ENCODE measurements around the gene CTSL.

The CTSL gene

DNA sequence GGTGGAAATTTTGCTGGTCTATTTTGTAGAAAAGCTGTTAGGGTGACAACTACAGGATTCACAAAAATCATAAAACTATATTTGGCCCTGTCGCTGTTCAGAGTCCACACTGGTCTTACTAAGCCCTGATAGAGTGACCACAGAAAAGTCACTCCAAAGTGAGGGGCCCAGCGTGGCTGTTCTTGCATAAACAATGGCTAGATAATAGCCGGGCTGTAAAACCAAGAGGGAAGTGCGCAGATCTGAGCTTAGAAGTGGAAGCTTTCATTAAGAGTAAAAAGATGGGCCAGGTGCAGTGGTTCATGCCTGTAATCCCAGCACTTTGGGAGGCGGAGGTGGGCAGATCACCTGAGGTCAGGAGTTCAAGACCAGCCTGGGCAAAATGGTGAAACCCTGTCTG, 15.5 kb upstream of the CTSL start:
- DNase-seq: no peak
- Histone ChIP-seq H3K4me1 (no peaks in the 10 kb centered on the region; the same call in 1 of the 2 replicates), H3K27me3 (no peaks in the 10 kb centered on the region), H3K4me3 (ENCODE audit: low read depth, low read length) (no peak overlapping the region), H3K36me3 (peaks cover 13% of the 10 kb centered on the region), H3K9me3 (no peaks in the 10 kb centered on the region)
- TF ChIP-seq CTCF (IDR thresholded peaks at IDR 0.05; ENCODE audit: low read depth, low read length): no peak

DNA sequence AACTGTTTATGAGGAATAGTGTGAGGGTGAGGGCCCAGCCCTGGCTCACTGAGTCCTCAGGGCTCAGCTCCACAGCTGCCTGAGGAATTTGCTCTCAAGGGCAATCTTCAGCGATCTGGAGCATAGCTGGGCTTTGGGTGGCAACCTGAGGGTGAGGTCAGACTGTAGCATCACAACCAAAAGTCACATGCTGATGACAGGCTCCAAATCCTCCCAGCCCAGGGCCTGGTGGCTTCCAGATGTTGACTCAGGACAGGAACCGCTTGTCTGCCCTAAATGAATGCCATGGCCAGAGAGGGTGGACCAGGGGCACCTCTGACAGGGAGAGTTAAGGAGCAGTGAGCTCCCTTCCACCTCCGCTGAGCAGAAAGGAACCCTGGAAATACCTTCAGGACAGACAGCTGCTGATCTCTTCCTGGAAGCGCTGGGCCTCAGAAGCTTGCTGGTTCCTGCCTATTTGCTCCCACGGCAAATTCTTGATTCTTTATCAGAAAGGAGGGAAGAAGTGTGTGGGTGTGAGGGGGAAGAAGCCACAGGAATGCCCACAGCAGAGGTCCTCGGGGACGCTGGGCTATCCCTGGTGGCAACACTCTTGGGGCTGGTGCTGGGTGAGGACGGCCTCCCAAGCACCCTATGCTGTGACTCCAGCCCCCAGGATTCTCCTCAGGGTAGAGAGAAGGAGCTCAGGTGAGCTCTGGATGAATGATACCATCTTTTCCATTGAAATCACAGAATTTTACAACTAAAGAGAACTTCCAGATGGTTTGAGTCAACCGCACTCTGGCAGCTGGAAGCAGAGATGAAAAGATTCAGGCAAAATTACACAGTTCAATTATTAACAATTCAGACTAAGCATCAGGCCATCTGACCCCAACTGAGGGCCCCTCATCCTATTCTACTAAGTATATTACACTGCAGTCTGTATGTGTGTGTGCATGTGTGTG, 13.8 kb upstream of the CTSL start:
- TF ChIP-seq CTCF (IDR thresholded peaks at IDR 0.05; ENCODE audit: low read depth, low read length): no peak
- no peak for DNase-seq
- H3K4me3 ChIP-seq (ENCODE audit: low read depth, low read length): no peak overlapping the region
- peaks cover under 1% of the 10 kb centered on the region; the same call in 1 of the 2 replicates for H3K36me3 ChIP-seq
- no peaks in the 10 kb centered on the region; the same call in 1 of the 2 replicates for H3K4me1 ChIP-seq
- no peaks in the 10 kb centered on the region for H3K27me3 ChIP-seq
- H3K9me3 ChIP-seq: no peaks in the 10 kb centered on the region

DNA sequence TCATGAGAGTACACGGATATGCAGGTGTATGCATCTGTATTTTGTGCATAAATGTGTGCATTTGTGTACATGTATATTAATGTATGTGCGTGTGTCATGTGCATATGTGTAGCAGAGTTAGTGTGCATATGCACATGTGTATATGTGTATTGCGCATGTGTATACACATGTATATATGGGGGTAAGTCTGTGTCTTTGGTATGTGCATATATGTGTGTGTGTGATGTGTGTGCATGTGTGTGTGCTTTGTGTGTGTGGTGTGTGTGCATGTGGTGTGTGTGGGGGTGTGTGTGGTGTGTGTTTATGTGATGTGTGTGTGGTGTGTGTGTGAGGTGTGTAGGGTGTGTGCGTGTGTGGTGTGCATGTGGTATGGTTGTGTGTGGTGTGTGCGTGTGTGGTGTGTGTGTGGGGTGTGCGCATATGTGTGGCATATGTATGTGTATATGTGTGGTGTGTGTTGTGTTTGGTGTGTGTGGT, 13.1 kb upstream of the CTSL start:
- Histone ChIP-seq H3K36me3 (no peaks in the 10 kb centered on the region), H3K4me3 (ENCODE audit: low read depth, low read length) (no peak overlapping the region), H3K9me3 (no peaks in the 10 kb centered on the region), H3K4me1 (no peaks in the 10 kb centered on the region; the same call in 1 of the 2 replicates), H3K27me3 (no peaks in the 10 kb centered on the region)
- no peak for DNase-seq
- no peak for TF ChIP-seq CTCF (IDR thresholded peaks at IDR 0.05; ENCODE audit: low read depth, low read length)

DNA sequence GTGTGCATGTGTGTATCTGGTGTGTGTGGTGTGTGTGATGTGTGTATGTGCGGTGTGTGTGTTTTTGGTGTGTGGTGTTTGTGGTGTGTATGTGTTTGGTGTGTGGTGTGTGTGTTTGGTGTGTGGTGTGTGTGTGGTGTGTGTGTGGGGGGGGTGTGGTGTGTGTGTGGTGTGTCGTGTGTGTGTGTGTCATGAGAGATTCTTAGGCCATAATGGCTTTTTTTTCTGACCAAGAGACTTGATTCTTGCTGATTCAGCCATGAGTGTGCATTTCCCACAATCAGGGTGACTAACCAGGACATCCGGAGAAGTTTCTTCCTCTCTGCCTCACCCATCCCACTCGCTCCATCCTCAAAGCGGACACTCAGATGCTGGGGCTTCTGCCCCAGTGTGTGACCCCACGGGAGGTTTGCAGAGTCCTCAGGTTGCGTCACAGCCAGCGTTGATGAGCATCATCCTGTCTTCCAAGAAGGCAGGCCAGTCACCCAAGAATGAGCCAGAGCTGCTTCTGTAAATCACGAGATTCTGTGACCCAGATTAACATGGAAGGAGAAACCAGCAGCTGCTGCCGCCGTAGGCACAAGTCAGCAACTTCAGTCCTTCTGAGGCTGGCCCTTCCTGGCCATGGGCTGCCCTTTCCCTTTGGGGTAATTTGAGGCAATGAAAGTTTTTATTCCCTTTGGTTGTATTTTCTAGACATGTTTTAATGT, 12.5 kb upstream of the CTSL start:
- H3K36me3 ChIP-seq: no peaks in the 10 kb centered on the region
- no peaks in the 10 kb centered on the region for H3K9me3 ChIP-seq
- H3K4me1 ChIP-seq: no peaks in the 10 kb centered on the region; the same call in 1 of the 2 replicates
- DNase-seq: no peak
- no peak for TF ChIP-seq CTCF (IDR thresholded peaks at IDR 0.05; ENCODE audit: low read depth, low read length)
- no peak overlapping the region for H3K4me3 ChIP-seq (ENCODE audit: low read depth, low read length)
- H3K27me3 ChIP-seq: no peaks in the 10 kb centered on the region

DNA sequence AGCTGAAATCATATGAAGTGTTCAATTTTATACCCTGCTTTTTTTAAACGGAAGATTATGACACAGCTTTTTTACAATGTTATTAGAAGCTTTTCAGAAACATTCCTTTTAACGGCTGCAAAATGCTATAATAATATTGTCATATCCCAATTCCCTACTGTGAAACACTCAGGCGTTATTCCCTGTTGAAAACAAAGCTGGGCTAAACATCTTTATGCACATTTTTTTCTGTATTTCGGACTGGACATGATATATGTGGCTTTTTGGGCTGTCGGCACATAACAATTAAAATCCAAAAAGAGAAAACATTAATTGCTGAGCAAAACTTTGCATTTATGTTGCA, 12.0 kb upstream of the CTSL start:
- Histone ChIP-seq H3K9me3 (no peaks in the 10 kb centered on the region), H3K36me3 (no peaks in the 10 kb centered on the region), H3K4me3 (ENCODE audit: low read depth, low read length) (no peak overlapping the region), H3K4me1 (no peaks in the 10 kb centered on the region; the same call in 1 of the 2 replicates), H3K27me3 (no peaks in the 10 kb centered on the region)
- no peak for TF ChIP-seq CTCF (IDR thresholded peaks at IDR 0.05; ENCODE audit: low read depth, low read length)
- DNase-seq: no peak

All from BE2C (cell line).